NCI-H2196 treated with DMSO at 0.1 percent for 48 hours (cell line): ENCODE data around the gene OCA2.
"Not testable (repeated sequence)": the region's sequence is repeated elsewhere in the genome, so short reads cannot be mapped to it uniquely, and the experiment has no call there.

Source experiments
- DNase-seq: peaks from one replicate; lab custom pipeline; 2025; ENCODE audit not compliant: unreplicated experiment; lab: John Stamatoyannopoulos, UW

OCA2 gene

DNA sequence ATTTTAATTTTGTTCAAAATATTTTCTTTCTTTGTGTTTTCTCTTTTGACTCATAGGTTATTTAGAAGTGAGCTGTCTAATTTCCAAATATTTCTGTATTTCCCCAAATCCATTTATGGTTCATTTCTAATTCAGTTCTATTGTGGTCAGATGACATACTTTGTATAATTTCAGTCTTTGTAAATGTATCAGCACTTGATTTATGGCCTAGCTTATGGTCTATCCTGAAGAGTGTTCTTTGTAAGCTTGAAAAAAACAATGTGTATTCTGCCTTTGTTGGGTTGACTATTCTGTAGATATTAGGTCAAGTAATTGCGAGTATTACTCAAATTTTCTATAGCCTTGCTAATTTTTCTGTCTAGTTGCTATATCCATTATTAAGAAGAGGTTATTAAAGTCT, 311.2 kb downstream of the OCA2 start:
- no peak for DNase-seq

DNA sequence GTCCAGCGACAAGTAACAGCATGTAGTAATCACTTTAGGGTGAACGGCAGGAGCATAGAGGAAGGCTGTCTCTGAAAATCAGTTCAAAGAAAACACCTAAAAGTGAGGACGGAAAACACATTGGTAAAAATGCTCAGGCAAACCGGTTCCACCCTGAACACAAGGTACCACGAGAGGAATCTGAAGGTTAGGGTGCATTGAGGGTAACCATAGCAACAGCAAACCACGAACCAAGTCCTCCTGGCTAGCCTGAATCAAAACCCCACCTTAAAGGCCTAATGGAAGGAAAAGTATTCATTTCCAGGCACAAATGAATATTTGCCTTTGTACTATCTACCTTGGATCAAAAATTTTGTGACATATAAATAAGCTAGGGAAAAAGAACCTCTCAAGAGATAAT, 315.0 kb downstream of the OCA2 start:
- no peak for DNase-seq

DNA sequence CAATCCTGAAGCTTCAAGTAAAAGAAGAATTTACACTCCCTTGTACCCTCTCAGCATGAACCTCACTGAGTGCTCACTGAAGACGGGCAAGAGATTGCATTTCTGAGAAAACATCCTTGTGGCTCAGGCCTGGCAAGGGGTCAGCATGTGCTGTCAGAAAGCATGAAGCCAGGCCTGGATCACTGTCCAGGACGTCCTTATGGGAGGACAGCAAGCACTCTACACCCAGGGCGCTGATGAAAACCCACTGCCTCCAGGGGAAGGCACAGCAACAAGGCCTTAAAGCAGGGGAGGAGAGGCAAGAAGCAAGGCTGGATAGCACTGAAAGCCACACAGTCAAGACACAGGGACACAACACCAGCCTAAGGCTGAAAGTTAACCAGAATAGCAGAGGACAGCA, 315.4 kb downstream of the OCA2 start:
- DNase-seq = no peak

DNA sequence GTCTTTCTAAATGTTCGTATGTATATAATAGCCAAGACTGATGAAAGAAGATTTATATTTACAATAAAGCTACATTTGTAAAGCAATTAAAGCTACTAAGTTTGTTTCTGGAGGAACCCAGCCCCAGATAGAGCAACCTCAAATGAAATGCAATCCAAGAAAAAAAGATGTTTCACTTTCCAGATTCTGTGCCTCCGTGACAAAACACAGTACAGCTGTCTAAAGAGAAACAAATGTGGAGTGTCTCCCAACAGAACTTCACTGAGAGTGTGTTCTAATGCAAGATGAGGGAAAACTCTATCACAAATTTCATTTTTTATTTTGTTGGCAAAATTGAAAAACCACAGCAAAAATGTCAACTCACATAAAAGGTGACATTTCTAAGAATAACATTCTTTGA, 317.0 kb downstream of the OCA2 start:
- no peak for DNase-seq

DNA sequence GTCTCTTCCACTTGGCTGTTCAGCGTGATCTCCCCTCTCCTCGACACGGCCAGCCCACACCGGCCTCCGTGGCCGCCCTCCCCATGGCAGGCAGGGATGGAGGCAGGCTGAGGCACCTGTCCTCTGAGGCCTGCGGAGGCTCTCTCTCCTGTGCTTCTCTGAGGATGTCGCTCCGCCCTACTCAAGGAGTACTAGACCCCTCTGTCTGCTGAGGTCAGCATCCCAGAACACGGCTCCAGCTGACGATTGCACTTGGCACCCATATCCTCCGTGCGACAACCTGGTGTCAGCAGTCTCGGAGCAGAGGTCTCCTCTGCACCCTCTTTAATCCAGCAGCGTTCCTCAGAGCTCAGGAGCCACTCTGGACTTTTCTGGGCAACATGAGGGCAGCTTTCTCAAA, 322.6 kb downstream of the OCA2 start:
- DNase-seq = no peak

DNA sequence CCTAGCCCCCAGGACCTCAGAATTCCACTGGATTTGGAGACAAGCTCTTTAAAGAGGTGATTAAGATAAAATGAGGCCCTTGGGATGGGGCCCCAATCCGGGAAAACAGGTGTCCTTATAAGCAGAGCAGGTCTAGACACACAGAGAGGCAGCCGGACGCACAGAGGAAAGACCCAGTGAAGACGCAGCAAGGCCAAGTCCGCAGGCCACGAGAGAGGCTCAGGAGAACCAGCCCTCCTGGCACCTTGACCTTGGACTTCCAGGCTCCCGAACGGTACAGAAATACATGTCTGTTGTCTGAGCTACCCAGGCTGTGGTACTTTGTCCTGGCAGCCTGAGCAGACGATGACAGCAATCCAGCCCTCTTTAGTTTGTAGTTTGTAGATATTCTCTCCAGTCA, 324.5 kb downstream of the OCA2 start:
- DNase-seq = no peak

DNA sequence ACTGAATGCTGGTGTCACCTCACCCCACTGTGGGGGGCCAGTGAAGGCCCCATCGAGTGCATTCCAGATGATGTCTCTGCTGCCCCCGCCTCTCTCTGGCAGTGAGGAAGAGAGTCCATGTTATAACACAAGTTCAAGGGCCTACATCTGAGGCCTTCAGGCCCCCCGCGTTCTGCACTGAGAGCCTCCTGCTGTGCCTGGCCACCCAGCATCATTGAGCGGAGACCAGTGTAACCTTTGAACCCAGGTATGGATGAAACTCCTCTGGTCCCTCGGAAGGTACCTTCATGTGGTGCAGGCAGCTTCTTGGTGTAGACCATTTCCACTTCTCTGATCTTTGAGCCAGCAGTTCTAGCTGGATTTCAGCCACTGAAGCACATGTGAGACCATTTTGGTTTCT, 324.9 kb downstream of the OCA2 start:
- DNase-seq = no peak

DNA sequence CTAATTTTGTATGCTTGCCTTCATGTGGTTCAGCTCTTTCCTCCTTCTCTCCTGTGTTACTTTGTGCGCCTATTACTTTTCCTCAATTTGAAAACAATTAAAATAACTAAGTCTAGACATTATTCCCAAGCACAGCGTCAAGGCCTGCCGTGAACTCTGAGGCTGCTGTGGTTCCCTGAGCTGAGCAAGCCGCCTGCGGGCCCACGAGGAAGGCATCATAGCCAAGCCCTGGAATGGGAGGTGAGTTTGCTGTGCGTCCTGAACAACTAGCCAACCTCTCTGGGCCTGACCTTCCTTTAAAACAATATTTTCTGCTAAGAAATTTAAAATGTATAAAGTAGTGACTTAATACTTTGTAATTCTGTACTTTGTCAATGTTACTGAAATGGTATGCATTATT, 327.2 kb downstream of the OCA2 start:
- DNase-seq = no peak

DNA sequence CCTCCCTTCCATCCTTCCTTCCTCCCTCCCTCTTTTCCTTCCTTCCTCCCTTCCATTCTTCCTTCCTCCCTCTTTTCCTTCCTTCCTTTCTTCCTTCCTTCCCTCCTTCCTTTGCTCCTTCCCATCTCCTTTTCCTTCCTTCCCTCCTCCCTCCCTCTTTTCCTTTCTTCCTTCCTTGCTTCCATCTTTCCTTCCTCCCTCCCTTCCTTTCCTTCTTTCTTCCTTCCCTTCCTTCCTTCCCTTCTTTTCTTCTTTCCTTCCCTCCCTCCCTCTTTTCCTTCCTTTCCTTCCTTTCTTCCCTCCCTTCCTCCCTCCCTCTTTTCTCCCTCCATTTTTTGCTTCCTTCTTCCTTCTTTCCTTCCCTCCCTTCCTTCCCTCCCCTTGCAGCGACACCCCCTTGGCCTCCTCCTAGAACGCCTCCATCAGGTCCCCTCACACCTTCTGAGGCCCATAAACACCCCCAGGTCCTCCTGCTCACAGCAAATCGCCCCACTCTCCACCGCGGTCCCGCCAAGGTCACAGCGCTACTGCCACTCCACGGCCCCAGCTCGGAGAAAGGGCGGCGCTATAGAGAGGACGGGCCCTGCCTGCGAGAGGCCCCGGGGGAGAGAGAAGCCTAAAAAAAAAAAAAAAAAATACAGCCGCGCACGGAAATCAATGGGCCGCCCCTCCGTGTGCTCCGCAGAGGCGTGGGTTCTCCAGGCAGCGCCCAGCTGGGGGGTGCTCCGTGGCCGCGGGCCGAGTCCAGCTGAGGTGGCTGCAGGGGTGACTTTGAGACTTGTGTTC, 328.2 kb downstream of the OCA2 start:
- DNase-seq = no peak

DNA sequence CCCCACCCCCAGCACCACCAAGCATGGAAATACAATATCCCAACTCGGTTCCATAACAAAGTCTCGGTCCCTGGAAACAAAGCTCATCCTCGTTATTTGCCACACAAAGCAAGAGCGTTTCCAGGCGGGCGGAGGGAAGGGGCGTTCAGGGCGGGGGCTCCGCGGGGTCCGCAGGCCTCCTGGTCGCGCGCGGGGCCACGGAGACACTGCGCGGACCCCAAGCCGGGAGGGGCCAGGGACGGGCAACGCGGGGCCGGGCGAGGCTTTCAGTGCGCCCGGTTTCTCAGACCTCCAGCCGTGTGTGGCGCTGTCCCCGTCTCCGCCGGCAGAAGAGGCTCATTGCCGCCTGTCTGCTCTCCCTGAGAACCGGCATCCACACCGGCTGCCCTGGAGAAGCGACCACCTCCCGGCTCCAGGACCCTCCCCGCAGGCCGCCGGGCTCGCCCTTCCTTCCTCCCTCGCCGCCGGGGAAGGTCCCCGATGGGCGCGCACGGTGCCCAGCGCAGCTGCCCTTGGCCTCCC, 329.0 kb downstream of the OCA2 start:
- no peak for DNase-seq

DNA sequence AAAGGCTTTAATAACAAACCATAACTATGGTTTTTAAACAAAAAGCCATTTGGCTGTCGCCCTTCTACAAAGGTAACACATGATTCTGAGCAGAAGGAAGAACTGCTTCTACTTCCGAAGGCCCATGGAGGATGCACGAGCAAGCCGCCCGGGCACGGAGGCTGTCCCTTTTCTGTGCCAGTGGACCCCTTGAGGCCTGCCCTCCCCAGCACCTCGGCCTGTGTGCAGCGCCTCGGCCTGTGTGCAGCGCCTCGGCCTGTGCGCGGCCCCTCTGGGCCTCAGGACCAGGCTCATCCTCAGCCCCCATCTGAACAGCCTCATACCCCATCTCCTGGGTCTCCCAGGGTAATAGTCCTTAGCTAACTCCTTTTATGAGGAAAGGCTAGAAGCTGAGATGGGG, 329.5 kb downstream of the OCA2 start:
- DNase-seq = no peak

DNA sequence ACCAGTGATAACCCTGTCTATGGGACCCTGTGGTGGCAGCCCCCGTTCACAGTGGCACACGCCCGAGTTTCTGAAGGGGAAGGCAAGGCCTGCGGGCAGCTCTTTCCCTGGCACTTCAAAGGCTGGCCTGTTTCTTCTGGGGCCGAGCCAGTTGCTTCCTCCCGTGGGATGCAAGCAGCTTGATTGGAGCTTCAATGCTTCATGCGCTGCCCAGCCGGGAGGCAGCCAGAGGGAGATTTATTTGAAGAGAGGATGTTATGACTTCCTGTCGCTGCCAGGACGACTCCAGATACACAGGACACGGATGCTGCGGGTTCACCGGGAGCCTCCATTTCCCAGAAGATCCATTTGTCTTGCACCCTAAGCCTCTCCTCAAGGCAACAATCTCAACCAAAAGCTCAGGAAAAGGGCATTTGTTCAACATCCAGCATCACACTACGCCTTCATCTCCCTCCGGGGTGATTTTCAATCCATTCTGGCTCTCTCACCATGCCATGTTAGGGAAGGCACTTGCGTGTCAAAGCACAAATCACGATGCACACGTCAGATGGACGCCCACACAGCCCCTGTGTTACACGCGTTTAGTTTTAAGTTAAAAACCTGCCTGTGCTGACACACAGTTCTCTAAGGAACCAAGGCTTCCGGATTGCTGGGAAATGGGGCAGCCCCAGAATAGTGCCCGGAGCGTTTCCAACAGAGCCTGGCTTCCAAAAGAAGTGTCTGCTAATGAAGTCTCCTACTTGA, 330.2 kb downstream of the OCA2 start:
- DNase-seq = no peak

DNA sequence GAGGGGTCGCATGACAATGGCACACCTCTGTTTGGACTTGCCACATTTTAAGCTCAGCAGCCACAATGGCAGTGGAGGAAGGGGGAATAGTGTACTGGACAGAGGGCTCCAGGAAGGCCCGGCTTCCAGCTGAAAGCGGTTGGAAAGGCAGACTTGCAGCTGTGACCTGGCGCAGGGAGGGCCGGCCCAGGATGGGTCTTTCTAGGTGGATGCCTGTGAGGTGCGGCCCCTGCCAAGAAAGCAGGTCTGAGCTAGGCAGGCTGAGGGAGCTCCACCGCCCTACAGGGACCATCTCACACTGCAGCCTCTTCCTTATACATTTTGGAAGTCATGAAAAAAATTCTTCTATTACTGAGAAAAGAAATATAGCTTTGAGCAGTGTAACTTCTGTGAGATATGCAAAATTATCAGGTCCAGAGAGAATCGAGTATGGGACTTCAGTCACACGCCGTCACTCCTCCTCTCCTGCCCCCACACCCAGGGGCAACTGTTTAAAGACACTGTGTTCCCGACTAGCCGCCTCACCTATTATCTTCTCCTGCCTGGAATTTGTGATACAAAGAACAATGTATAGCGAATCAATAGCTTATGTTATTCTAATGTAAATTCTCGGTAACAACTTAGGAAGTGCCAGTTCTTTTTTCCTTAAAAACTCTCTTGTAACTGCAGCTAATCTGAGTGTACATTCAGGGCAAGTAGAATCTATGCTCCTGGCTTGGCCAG, 331.0 kb downstream of the OCA2 start:
- no peak for DNase-seq

DNA sequence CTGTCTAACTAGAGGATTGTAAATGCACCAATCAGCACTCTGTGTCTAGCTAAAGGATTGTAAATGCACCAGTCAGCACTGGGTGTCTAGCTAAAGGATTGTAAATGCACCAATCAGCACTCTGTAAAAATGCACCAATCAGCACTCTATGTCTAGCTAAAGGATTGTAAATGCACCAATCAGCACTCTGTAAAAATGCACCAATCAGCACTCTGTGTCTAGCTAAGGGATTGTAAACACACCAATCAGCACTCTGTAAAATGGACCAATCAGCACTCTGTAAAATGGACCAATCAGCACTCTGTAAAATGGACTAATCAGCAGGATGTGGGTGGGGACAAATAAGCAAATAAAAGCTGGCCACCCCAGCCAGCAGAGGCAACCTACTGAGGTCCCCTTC, 331.7 kb downstream of the OCA2 start:
- DNase-seq = not testable (repeated sequence)

DNA sequence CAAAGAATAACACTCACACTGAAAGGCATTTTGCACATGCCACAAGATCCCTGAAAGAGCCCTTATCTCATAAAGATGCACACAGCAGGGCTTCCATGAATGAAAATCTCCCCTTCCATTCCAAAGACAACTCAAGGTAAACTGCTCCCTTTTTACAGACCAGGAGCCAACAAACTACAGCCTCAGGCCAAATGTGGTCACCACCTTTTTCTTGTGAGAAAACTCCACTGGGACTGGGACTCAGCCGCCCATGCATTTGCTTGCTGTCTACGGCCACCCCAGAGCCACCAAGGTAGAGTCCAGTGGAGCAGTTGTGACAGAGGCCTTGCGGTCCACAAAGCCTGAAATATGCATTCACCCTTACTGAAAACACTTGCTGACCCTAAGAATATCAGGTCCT, 334.8 kb downstream of the OCA2 start:
- DNase-seq = no peak

DNA sequence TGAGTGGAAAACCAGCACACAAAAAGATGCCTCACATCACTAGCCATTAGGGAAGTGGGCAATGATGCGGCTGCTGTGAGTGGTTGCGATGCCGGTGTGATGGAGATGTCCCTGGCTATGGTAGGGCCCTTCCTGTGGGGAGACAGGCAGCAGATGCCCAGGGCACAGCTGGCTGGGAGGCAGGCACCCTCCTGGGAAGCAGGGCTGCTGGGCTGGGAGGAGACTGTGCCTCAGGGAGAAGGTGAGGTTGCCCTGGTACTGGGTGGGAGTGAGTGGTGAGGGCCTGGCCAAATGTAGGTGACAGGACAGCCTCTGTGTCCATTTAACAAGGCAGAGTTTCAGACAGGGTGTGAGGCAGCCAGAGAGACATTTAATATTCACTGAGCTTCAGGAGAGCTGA, 335.6 kb downstream of the OCA2 start:
- DNase-seq = no peak

DNA sequence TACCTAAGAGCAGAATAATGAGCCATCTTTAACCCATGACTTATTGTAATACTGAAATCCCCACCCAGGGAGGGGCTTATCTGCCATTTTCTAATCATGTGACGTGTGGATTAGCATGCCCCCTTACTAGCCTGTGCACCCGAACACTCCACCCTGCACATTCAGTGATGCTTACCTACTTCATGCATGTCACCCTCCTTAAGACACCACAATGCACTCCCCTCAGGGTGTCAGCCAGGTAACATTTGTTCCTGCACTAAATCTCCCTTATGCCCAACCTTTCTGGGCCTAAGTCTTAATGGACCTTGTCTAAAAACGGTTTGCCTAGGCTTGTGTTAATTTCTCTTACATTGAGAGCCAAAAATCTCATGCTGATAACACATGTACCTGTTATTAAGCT, 336.6 kb downstream of the OCA2 start:
- DNase-seq = no peak

DNA sequence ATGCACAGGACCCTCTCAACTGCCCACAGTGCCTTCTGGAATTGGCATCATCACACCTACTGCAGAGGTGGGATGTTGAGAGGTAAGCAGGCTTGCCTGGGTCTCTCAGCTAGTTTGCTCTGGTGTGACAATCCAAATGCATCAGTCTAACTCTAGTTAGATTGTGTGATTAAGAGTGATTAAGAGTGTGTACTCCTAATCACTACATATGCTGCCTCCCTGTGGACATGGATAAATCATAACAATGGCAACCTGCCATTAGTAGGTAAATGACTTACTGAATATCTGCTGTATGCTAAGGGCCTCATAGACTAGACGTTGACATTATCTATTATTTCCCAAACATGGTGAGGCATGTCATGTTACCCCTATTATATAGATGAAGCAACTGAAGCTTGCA, 342.1 kb downstream of the OCA2 start:
- no peak for DNase-seq

DNA sequence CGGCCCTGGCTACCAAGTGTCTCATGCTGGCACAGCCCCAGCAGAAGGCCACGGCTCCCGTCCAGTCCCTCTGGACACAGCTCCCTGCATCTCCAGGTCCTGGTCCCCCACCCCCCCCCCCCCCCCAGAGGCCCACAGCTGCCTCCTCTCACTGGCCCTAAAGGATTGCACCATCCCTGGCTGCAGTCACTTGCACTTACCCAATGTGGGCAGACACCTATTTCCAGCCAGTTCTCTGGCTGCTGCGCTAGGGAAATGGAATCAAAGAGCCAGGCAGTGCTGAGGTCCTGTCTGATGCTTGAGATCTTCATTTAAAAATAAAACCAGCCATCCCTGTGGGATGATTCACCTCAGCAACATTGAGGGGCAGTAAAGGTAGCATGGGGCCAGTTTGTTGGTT, 346.4 kb downstream of the OCA2 start:
- DNase-seq = no peak

DNA sequence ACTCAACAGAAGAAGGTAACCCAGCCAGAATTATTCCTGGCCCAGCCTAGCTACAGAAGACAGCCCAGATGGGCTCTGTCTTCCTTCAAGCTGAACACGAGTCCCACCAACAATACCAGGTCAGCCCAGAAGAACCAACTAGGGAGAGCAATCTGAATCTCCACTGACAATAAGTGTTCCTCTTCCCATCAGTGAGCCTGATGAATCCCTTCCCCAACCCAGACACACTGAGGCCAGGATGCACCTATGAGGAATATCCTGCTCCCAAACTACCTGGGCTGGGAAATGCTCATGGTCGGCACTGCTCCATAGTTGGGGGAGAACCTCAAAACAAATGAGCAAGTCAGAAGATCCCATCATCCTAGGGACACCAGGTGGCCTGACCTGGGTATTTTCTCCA, 351.1 kb downstream of the OCA2 start:
- DNase-seq = no peak

DNA sequence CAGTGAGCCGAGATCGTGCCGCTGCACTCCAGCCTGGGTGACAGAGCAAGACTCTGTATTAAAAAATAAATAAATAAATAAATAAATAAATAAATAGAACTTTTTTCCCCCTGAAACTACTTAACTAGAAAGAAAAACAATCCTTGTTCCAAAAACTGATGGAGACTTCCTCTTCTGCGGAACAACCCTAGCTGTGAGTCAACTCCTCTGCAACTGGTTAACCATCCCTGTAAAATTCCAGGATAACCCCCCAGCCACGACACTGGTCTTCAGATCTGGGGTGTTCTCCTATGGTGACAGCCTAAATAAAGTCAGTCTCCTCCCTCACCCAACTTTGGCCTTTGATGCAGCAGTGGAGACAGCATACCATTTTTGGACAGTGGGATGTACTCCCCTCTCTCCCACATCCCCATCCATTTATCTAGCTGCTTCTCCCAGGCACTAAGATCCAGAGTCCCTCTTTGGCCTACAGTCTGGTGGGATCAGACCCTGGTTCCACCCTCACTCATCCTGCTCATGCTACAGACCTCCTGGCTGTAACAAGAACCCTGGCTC, 352.6 kb downstream of the OCA2 start:
- no peak for DNase-seq

DNA sequence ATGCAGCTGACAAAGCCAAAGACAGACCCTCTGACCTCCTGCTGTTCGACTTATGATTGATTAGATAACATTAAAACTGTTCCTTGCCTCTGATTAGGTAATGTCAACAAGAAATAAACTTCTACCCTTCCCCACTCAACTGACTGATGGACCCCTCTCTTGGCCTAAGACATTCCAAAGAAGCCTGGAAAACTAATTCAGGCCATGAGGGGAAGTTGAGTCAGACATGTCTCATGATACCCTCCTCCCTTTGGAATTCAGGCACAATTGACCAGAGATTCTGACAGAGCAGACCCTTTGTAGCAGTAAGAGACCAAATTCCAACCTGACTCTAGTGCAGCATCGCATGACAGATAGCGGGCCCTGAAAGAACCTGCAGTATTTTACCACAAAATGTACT, 354.5 kb downstream of the OCA2 start:
- DNase-seq = no peak
